Activated CD8-positive, alpha-beta memory T cell treated with anti-CD3 and anti-CD28 coated beads, Interleukin-2, amount 50 U/mL, for 48 hours (primary cell): ENCODE measurements around the gene CACNB1.

Experiments used
- DNase-seq: peaks from one replicate; pipeline ENCODE4 v3.0.0-alpha.2; 2020

The CACNB1 gene

GRCh38 chr17:39200070-39200879 is 2.8 kb upstream of the CACNB1 start, which contains the start of gene RPL19:
TSS of gene RPL19 (plus strand) at chr17:39200283. CDS start at chr17:39200345, 62 bp downstream.
- peak; percentile 90 for DNase-seq

GRCh38 chr17:39199820-39200069 is 2.3 kb upstream of the CACNB1 start:
- DNase-seq = peak; percentile 90

- DNase-seq = no peak
Measured at GRCh38 chr17:39198186-39198566, 707 bp upstream of the CACNB1 start.

GRCh38 chr17:39196808-39197291 is 619 bp downstream of the CACNB1 start:
- no peak for DNase-seq

GRCh38 chr17:39196241-39196807 is 1.1 kb downstream of the CACNB1 start:
- DNase-seq = no peak

GRCh38 chr17:39195568-39196160 is 1.8 kb downstream of the CACNB1 start:
- DNase-seq = no peak

- no peak for DNase-seq
Measured at GRCh38 chr17:39194985-39195524, 2.4 kb downstream of the CACNB1 start.

GRCh38 chr17:39194089-39194984 is 3.1 kb downstream of the CACNB1 start:
- DNase-seq = no peak

GRCh38 chr17:39193346-39193745 is 4.1 kb downstream of the CACNB1 start:
- no peak for DNase-seq

- DNase-seq = no peak
Measured at GRCh38 chr17:39192901-39193300, 4.6 kb downstream of the CACNB1 start.

- DNase-seq = no peak
Measured at GRCh38 chr17:39191750-39192510, 5.5 kb downstream of the CACNB1 start.

- no peak for DNase-seq
Measured at GRCh38 chr17:39187152-39187830, 10.2 kb downstream of the CACNB1 start.

GRCh38 chr17:39186481-39187002 is 10.9 kb downstream of the CACNB1 start:
- DNase-seq = no peak

GRCh38 chr17:39183720-39184119 is 13.7 kb downstream of the CACNB1 start:
- DNase-seq = no peak

GRCh38 chr17:39183045-39183444 is 14.4 kb downstream of the CACNB1 start:
- DNase-seq = no peak

- no peak for DNase-seq
Measured at GRCh38 chr17:39181303-39181702, 16.2 kb downstream of the CACNB1 start.

- DNase-seq = no peak
Measured at GRCh38 chr17:39178536-39178935, 18.9 kb downstream of the CACNB1 start.

GRCh38 chr17:39177256-39177655 is 20.2 kb downstream of the CACNB1 start:
- DNase-seq = no peak

GRCh38 chr17:39175695-39176093 is 21.8 kb downstream of the CACNB1 start:
- DNase-seq = no peak

GRCh38 chr17:39174920-39175694 is 22.4 kb downstream of the CACNB1 start:
- peak; percentile 90 for DNase-seq
